ENCODE results near the gene EXOC3.

GRCh38 chr5:399296-400281 is 43.4 kb upstream of the EXOC3 start:
- TF ChIP-seq POLR2AphosphoS5 (IDR thresholded peaks at IDR 0.05; ENCODE audit: low read depth, low read length) (no peak), REST (IDR thresholded peaks at IDR 0.05; ENCODE audit: insufficient read depth in 1 of 2, low read depth in 2 of 2, low read length in 1 of 2) (no peak), CTCF (IDR thresholded peaks at IDR 0.05) (no peak), SIN3A (IDR thresholded peaks at IDR 0.05; ENCODE audit: borderline replicate concordance, insufficient read depth, low read depth, low read length) (no peak)
